Astrocyte (in vitro differentiated cells and primary cell): ENCODE results near the gene GP5.

Experiments used
- CTCF ChIP-seq: IDR thresholded peaks from 2 replicates; pipeline ENCODE4 v1.5.1; 2011; ENCODE audit warnings: low read depth, mild to moderate bottlenecking, inconsistent platforms, low read length, moderate library complexity; ENCODE audit not compliant: insufficient read depth
- EZH2 ChIP-seq: IDR thresholded peaks from 2 replicates; pipeline ENCODE4 v1.6.1; 2012; ENCODE audit warnings: mild to moderate bottlenecking, low read length, inconsistent platforms; ENCODE audit not compliant: insufficient read depth

GRCh38 chr3:194384156-194384555, 14.9 kb downstream of the GP5 start:
- no peak for TF ChIP-seq CTCF
- TF ChIP-seq EZH2, result no peak
